Esophagus muscularis mucosa (tissue), 4 donors: ENCODE measurements around the gene ZNF736. TPM values are rescaled to one million over a fixed set of nuclear protein-coding genes. Genes with fewer than 3 reads are reported as not detected.

Experiments
- DNase-seq: peaks from one replicate; pipeline ENCODE4 v3.0.0-alpha.2; 2017; ENCODE audit errors: extremely low spot score
- H3K27ac ChIP-seq, 4 donors: fragments of 200-600 bp; sonication (generic); replicated peaks in 1 of 4; 1 replicate in 3 of 4; 2 replicates in 1 of 4; pipeline ENCODE4 v1.5.1; 2016 to 2019; ENCODE audit warnings: mild to moderate bottlenecking in 1 of 4
- H3K27me3 ChIP-seq, 4 donors: fragments of 200-600 bp; sonication (generic); one replicate each; pipeline versions ENCODE4 v1.5.1 to v1.6.0; 2016 to 2019
- H3K36me3 ChIP-seq, 4 donors: fragments of 200-600 bp; sonication (generic); one replicate each; pipeline ENCODE4 v1.5.1; 2016 to 2019
- H3K4me1 ChIP-seq, 4 donors: fragments of 200-600 bp; sonication (generic); one replicate each; pipeline ENCODE4 v1.5.1; 2016 to 2019
- H3K4me3 ChIP-seq, 4 donors: fragments of 200-600 bp; sonication (generic); 1 replicate in 2 of 4; 2 replicates in 2 of 4; pipeline ENCODE4 v1.5.1; 2016 to 2019; ENCODE audit warnings: mild to moderate bottlenecking in 4 of 4, moderate library complexity in 1 of 4
- H3K9me3 ChIP-seq, 4 donors: fragments of 200-600 bp; sonication (generic); 1 replicate in 3 of 4; 2 replicates in 1 of 4; pipeline ENCODE4 v1.5.1; 2016 to 2019
- EP300 ChIP-seq: sonication (generic); formaldehyde crosslinking; IDR thresholded peaks from one replicate; pipeline ENCODE4 v1.6.1; 2017; ENCODE audit warnings: antibody characterized with exemption
- POLR2A ChIP-seq: fragments of 450-650 bp; IDR thresholded peaks from one replicate; pipeline ENCODE4 v1.6.1; 2017; ENCODE audit warnings: antibody characterized with exemption, moderate library complexity, mild to moderate bottlenecking, low read depth
- POLR2AphosphoS5 ChIP-seq, 2 donors: sonication (generic); formaldehyde crosslinking; IDR thresholded peaks; one replicate each; pipeline ENCODE4 v1.6.1; 2017; ENCODE audit warnings: antibody characterized with exemption in 2 of 2
- WGBS: methylation state at CpG from one replicate; pipeline ENCODE4 v1.1.5; 2018; 5-methylcytosine and 5-hydroxymethylcytosine counted together
- intact Hi-C: fragments of 100-400 bp; cut with DNase I; formaldehyde crosslinking; loops from one replicate; pipeline ENCODE4 v1.15.1; 2023
- total RNA-seq, 4 donors: library from RNA; depleted of rRNA; stranded (reverse); fragments of >200 nt; gene quantifications; one replicate each; pipeline versions ENCODE4 v1.1.0 to v1.2.1, GENCODE V29; 2016
- TF ChIP-seq, protein P1 (sequence below), 3 experiments: fragments of 200-600 bp in 2 of 3; fragments of 450-650 bp in 1 of 3; sonication (generic) in 2 of 3; IDR thresholded peaks; one replicate each; pipeline ENCODE4 v1.5.1; 2017 to 2019; ENCODE audit warnings: antibody characterized with exemption in 3 of 3, mild to moderate bottlenecking in 2 of 3, moderate library complexity in 1 of 3

The ZNF736 gene
- total RNA-seq, 4 donors from 2014 or later: 4.1 to 10.0 (median 4.7) TPM

DNA sequence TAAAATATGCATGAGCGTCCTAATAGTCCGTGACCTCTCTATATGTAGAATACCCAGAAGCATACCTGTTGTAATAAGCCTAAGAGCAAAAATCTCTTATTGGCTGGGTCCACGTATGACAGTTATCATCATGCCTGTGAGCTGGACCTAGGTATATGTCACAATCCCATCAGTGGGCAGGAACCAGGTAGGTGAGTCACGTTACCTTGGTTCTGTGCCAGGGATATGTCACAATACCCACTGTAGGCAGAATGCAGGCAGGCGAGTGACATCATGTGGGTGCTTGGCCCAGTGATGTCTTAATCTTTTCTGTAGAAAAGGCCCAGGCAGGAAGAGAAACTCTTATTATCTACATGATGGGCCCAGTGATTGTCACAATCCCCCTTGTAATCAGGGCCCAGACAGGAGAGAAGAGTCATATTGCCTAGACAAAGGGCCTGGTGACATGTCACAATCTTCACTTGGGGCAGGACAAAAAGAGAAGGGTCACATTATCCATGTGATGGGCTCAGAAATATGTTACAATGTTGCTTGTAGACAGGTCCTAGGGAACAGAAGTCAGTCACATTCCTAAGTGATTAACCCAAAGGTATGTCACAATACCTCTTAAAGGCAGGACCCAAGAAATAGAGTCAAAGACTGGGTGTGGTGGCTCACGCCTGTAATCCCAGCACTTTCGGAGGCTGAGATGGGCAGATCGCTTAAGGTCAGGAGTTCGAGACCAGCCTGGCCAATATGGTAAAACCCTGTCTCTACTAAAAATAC is 12.9 kb upstream of the ZNF736 start:
- H3K4me1 ChIP-seq: peaks cover 0 to 1% (median under 1%) of the 10 kb centered on the region in 4 donors

DNA sequence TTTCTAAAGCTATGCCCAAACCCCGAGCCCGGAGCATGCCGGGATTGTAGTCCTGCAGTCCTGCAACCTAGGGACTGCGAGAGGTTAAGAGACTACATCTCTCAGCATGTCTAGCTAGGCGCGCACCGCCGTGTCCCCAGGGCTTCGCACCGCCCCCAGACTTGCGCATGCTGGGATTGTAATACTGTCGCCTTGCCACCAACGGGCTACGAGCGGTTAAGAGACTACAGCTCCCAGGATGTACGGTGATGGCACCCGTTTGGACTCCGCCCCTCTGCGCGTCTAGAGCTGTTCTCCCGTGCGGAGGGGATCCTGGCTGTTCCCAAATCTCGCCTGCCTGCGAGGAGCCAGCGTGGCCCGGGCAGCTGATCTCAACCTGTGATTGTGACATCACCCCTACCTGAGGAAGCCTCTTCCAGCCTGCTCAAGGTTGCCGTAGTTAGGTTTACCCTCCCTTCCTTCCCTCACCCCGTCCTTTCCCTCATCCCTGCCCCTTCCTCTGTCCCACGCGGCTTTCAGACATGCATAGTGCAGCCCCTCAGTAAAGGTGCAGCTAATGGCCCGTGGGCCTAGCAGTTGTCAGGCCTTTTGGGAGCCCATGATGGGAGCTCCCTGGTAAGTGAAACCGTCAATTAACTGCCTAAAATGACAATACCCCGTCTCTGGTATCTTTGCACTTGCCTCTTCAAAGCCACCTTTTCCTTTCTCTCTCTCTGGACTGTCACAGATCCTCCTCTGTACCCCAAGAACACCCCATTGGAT is 6.3 kb upstream of the ZNF736 start:
- WGBS: 16% methylated on average over 11 of the region's 33 CpGs
- Histone ChIP-seq H3K36me3 (no peaks in the 10 kb centered on the region), H3K9me3 (no peaks in the 10 kb centered on the region), H3K27ac (peak overlapping the region; percentile 87 to 94 (median 90)), H3K27me3 (no peaks in the 10 kb centered on the region), H3K4me3 (peak overlapping the region; percentile 58 to 70 (median 64)), H3K4me1 (peaks cover 7 to 17% (median 14%) of the 10 kb centered on the region in 4 donors)
- DNase-seq: peak; percentile 97
- intact Hi-C loops: no loop called here
- TF ChIP-seq POLR2A: no peak
- peak; percentile 70 to 82 for TF ChIP-seq POLR2AphosphoS5 (IDR thresholded peaks at IDR 0.05)
- TF ChIP-seq EP300: no peak
- TF ChIP-seq, protein P1, sequence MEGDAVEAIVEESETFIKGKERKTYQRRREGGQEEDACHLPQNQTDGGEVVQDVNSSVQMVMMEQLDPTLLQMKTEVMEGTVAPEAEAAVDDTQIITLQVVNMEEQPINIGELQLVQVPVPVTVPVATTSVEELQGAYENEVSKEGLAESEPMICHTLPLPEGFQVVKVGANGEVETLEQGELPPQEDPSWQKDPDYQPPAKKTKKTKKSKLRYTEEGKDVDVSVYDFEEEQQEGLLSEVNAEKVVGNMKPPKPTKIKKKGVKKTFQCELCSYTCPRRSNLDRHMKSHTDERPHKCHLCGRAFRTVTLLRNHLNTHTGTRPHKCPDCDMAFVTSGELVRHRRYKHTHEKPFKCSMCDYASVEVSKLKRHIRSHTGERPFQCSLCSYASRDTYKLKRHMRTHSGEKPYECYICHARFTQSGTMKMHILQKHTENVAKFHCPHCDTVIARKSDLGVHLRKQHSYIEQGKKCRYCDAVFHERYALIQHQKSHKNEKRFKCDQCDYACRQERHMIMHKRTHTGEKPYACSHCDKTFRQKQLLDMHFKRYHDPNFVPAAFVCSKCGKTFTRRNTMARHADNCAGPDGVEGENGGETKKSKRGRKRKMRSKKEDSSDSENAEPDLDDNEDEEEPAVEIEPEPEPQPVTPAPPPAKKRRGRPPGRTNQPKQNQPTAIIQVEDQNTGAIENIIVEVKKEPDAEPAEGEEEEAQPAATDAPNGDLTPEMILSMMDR (IDR thresholded peaks at IDR 0.05): peak in 1 of 3 experiments; percentile 31

More for the DNA sequence above, 12.9 kb upstream of the ZNF736 start:
- WGBS: 86% methylated on average over 9 of the region's 9 CpGs
- H3K9me3 ChIP-seq: no peaks in the 10 kb centered on the region
- H3K27me3 ChIP-seq: no peaks in the 10 kb centered on the region
- no peaks in the 10 kb centered on the region for H3K36me3 ChIP-seq
- H3K4me3 ChIP-seq: no peak overlapping the region
- TF ChIP-seq POLR2A: no peak
- TF ChIP-seq, protein P1 (IDR thresholded peaks at IDR 0.05): no peak
- no peak for TF ChIP-seq POLR2AphosphoS5 (IDR thresholded peaks at IDR 0.05)
- no peak for TF ChIP-seq EP300
- intact Hi-C loops: no loop called here
- H3K27ac ChIP-seq: no peak overlapping the region
- peak; percentile 47 for DNase-seq

- Histone ChIP-seq H3K36me3 (no peaks in the 10 kb centered on the region), H3K4me3 (peak overlapping the region; percentile 58 to 70 (median 64)), H3K4me1 (peaks cover 7 to 18% (median 14%) of the 10 kb centered on the region in 4 donors), H3K27me3 (no peaks in the 10 kb centered on the region), H3K9me3 (no peaks in the 10 kb centered on the region), H3K27ac (peak overlapping the region; percentile 87 to 94 (median 90))
- intact Hi-C loops: no loop called here
- WGBS: 67% methylated on average over 7 of the region's 7 CpGs
- TF ChIP-seq POLR2A (no peak), EP300 (no peak), POLR2AphosphoS5 (IDR thresholded peaks at IDR 0.05) (no peak)
- TF ChIP-seq, protein P1 (IDR thresholded peaks at IDR 0.05): no peak
- no peak for DNase-seq
Measured at GRCh38 chr7:64308016-64308270, 5.8 kb upstream of the ZNF736 start.

- H3K4me3 ChIP-seq: no peak overlapping the region
- 79% methylated on average over 3 of the region's 3 CpGs for WGBS
- H3K27me3 ChIP-seq: no peaks in the 10 kb centered on the region
- H3K36me3 ChIP-seq: no peaks in the 10 kb centered on the region
- peaks cover 24 to 38% (median 34%) of the 10 kb centered on the region in 4 donors for H3K4me1 ChIP-seq
- no peaks in the 10 kb centered on the region for H3K9me3 ChIP-seq
- no peak overlapping the region for H3K27ac ChIP-seq
- DNase-seq: peak; percentile 47
- intact Hi-C loops: loop anchor here (10.0 kb wide), 1 partner anchor 254 kb away; the partner anchor contains the start of gene ZNF680
- no peak for TF ChIP-seq POLR2AphosphoS5 (IDR thresholded peaks at IDR 0.05)
- TF ChIP-seq POLR2A: no peak
- TF ChIP-seq, protein P1 (IDR thresholded peaks at IDR 0.05): no peak
- TF ChIP-seq EP300: no peak
Measured at GRCh38 chr7:64310426-64310825, 3.3 kb upstream of the ZNF736 start.
